NB4 (cell line): Measurements from ENCODE around the gene DLG2.

Source experiments
- DNase-seq: peaks from one replicate; pipeline ENCODE4 v3.0.0; 2010; ENCODE audit warnings: low read depth
- H3K4me3 ChIP-seq: one replicate; pipeline ENCODE4 v1.5.1; 2011; ENCODE audit warnings: mild to moderate bottlenecking, low read depth, low read length, moderate library complexity
- CTCF ChIP-seq: IDR thresholded peaks from one replicate; pipeline ENCODE4 v1.5.1; 2012; ENCODE audit warnings: low read depth, low read length
- MAX ChIP-seq: IDR thresholded peaks from 2 replicates; pipeline ENCODE4 v1.6.1; 2011; ENCODE audit warnings: low read depth, low read length
- MYC ChIP-seq: IDR thresholded peaks from 2 replicates; pipeline ENCODE4 v1.6.1; 2011; ENCODE audit warnings: low read depth, low read length
- POLR2A ChIP-seq: IDR thresholded peaks from 2 replicates; pipeline ENCODE4 v1.6.1; 2011; ENCODE audit warnings: mild to moderate bottlenecking; ENCODE audit not compliant: insufficient read length; ENCODE audit errors: extremely low read depth

The DLG2 gene

GRCh38 chr11:85394283-85394682 lies 232.9 kb downstream of the DLG2 start:
- TF ChIP-seq CTCF (no peak), MAX (no peak), POLR2A (no peak), MYC (no peak)
- no peak overlapping the region for H3K4me3 ChIP-seq
- DNase-seq = no peak

GRCh38 chr11:85391141-85391540 lies 236.0 kb downstream of the DLG2 start:
- no peak for DNase-seq
- H3K4me3 ChIP-seq = no peak overlapping the region
- TF ChIP-seq MYC = no peak
- TF ChIP-seq CTCF = no peak
- no peak for TF ChIP-seq MAX

- no peak overlapping the region for H3K4me3 ChIP-seq
- DNase-seq = no peak
- TF ChIP-seq MAX (no peak), MYC (no peak), POLR2A (no peak), CTCF (no peak)
Measured at GRCh38 chr11:85385547-85385946, 241.6 kb downstream of the DLG2 start.

GRCh38 chr11:85385111-85385510 lies 242.0 kb downstream of the DLG2 start:
- no peak for DNase-seq
- H3K4me3 ChIP-seq = no peak overlapping the region
- TF ChIP-seq POLR2A = no peak
- no peak for TF ChIP-seq CTCF
- no peak for TF ChIP-seq MYC
- no peak for TF ChIP-seq MAX

- DNase-seq = no peak
- H3K4me3 ChIP-seq = no peak overlapping the region
- TF ChIP-seq MYC (no peak), MAX (no peak), POLR2A (no peak), CTCF (no peak)
Measured at GRCh38 chr11:85379066-85379465, 248.1 kb downstream of the DLG2 start.

- TF ChIP-seq MAX (no peak), MYC (no peak), POLR2A (no peak), CTCF (no peak)
- H3K4me3 ChIP-seq = no peak overlapping the region
- DNase-seq = no peak
Measured at GRCh38 chr11:85377901-85378300, 249.2 kb downstream of the DLG2 start.
